Measurements from ENCODE around the gene FMO4.

GRCh38 chr1:171286032-171286705 lies 27.8 kb upstream of the FMO4 start:
- no peak for TF ChIP-seq CTCF (IDR thresholded peaks at IDR 0.05)
- no peak for TF ChIP-seq REST (IDR thresholded peaks at IDR 0.05; ENCODE audit: insufficient read depth in 1 of 2, low read depth in 2 of 2, low read length in 1 of 2)
- TF ChIP-seq POLR2AphosphoS5 (IDR thresholded peaks at IDR 0.05; ENCODE audit: low read depth, low read length), result no peak
- TF ChIP-seq SIN3A (IDR thresholded peaks at IDR 0.05; ENCODE audit: borderline replicate concordance, insufficient read depth, low read depth, low read length), result no peak

Data from Panc1 (cell line).